Dermis microvascular lymphatic vessel endothelial cell (primary cell): ENCODE data around the gene FLACC1. TPM values are rescaled to one million over a fixed set of nuclear protein-coding genes. Genes with fewer than 3 reads are reported as not detected.
"Not testable (repeated sequence)": the region's sequence is repeated elsewhere in the genome, so short reads cannot be mapped to it uniquely, and the experiment has no call there.

ENCODE experiments used
- DNase-seq, 2 donors: peaks; one replicate each; pipeline versions ENCODE4 v3.0.0 to v3.0.0-alpha.2; 2010; ENCODE audit warnings: low read depth in 2 of 2
- total RNA-seq: library from RNA; depleted of rRNA; stranded (reverse); fragments of >200 nt; gene quantifications from 2 replicates; pipeline ENCODE4 v1.2.1, GENCODE V29; 2014

Gene FLACC1
- total RNA-seq, 1 donor from 2014 or later = 0.39 TPM

DNA sequence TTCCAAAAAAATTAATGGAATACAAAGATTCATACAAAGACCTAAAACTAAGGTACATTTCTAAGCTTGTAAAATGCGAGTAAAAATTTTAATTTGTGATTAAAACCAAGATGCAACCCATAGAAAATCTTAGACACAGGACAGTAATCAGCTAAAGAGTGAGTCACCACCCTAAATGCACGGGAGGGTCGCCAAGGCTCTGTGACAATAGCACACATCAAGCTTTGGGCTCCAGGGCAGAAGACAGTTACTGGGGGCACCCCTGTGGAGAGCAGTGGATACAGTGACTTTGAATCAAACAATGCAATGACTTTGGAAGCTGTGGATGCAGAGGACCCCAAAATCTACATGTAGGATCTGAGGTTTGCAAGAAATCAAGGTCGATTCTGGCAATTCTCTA lies 7.5 kb downstream of the FLACC1 start:
- no peak for DNase-seq

DNA sequence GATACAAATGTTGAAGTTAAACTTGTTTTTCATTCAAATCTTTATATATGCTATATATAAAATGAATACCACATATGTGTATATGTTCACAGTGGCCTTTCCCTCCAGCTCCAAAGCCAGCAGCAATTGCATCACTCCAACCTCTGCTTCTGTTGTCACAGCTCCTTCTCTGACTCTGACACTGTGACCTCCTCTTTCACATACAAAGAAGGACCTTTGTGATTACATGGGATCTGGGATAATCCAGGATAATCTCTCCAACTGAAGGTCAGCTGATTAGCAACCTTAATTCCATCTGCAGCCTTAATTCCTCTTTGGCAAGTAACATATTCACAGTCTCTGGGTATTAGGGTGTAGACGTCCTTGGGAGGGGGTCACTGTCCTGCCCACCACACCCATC lies 8.4 kb downstream of the FLACC1 start:
- DNase-seq = no peak

DNA sequence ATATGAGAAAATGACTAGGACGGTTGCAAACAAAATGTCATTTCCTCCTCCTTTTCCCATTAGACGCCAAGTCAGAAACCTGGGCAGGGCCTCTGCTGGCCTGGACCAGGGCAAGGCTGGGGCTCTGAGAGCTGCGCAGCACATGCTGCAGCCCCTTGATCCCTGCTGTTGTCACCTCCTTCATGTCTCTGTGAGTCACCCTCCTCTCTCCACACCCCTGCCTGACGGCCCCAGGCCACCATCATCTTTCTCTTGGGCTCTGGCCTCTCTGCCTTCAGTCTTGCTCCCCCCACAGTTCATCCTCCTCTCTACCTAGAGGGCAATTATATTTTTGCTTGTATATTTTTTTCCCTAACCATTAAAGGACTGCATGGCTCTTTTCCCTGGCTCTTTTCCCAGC lies 10.0 kb downstream of the FLACC1 start:
- DNase-seq = no peak

DNA sequence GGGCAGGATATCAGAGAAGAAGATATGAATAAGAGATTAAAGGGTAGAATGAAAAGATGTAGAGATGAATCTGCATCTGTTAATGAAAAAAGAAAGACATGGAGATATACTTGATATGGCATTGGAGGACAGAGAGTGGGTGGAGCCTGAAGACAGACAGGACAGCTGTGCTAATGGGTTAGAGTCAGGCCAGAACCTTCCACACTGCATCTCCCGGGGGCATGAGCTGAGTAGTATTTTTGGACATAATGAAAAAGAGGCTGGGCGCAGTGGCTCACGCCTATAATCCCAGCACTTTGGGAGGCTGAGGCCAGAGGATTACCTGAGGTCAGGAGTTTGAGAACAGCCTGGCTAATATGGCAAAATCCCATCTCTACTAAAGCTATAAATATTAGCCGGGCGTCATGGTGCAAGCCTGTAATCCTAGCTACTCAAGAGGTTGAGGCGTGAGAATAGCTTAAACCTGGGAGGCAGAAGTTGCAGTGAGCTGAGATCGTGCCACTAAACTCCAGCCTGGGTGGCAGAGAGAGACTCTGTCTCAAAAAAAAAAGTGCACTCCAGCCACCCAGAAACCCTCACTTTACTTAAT lies 11.4 kb downstream of the FLACC1 start:
- no peak for DNase-seq

DNA sequence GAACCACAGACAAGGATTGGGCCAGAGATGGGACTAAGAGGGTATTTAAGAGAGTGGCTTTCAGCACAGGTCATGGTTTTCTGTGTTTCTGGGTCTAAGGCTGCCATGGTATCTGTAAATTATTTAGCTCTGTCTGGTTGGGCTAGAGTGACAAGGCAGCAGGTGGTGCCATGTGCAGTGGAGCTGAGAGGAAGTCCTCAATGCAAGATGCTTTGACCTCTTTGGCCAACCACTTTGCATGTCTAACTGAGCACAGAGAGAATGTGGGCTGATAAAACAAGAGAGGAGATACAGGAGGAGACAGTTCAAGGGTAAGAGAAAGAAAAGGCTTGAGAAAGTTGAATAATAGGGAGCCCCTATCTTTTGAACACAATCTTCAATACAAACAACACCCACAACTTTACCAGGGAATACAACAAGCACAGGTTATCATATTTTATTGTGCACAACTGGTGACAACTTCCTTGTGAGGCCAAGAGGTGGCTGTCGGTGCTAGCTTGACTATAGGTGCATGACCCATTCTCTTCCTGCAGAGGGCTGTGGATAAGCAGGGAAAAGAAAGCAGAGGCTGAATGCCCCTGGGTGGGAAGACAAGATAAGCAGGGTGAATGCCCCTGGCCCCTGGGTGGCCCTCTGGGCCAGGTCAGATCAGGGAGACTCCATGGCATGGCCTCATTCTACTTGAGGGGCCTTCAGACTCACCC lies 12.3 kb downstream of the FLACC1 start:
- DNase-seq = no peak

DNA sequence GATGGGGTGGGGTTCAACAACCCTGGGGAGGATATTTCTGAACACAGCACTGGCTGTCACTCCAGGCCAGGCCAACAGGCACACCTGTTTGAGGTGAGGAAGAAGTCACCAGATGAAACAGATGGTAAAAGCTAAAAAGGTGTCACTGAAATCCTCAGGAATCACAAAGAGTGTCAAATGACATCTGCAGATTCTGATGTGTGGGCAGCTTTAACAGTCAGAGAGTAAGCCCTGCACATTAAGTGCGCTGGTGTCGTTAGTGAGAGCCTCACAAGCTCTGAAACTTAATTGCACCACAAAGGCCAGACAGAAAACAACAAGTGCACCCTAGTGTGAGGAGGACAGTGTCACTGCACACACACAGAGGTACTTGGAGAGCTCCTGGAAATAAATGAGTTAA lies 13.6 kb downstream of the FLACC1 start:
- no peak for DNase-seq

DNA sequence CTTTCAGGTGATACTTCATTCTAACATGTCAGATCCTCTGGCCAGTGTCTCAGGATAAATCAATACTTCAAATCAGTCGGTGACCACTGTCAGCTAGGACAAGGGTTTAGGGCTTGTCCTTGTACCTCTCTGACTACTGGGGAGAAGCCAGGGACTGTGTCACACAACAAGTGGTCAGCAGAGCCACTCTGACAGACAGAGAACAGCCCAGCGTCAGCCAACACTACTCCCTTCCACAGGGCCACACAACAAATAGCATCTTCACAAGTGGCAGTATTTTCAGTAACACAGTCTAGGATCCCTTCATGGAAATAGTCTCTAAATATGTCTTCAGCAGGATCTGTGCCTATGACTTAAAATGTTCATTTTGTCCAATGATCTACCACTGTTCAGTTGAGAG lies 14.2 kb downstream of the FLACC1 start:
- no peak for DNase-seq

DNA sequence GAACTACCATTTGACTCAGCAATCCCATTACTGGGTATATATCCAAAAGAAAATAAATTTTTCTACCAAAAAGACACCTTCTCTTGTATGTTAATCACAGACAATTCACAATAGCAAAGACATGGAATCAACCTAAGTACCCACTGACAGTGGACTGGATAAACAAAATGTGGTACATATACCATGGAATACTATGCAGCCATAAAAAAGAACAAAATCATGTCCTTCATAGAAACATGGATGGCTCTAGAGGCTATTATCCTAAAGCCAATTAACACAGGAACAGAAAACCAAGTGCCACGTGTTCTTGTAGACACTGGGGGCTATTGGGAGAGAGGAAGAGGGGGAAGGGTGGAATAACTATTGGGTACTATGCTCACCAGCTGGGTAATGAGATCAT lies 27.7 kb downstream of the FLACC1 start:
- no peak for DNase-seq

DNA sequence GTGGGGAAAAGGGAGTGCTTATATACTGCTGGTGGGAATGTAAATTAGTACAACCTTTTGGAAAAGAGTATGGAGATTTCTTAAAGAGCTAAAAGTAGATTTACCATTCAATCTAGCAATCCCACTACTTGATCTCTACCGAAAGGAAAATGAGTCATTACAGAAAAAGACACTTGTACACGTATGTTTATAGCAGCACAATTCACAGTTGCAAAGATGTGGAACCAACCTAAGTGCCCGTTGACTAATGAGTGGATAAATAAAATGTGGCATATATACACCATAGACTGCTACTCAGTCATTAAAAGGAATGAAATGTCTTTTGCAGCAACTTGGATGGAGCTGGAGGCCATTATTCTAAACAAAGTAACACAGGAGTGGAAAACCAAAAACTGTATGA lies 29.5 kb downstream of the FLACC1 start:
- no peak for DNase-seq

DNA sequence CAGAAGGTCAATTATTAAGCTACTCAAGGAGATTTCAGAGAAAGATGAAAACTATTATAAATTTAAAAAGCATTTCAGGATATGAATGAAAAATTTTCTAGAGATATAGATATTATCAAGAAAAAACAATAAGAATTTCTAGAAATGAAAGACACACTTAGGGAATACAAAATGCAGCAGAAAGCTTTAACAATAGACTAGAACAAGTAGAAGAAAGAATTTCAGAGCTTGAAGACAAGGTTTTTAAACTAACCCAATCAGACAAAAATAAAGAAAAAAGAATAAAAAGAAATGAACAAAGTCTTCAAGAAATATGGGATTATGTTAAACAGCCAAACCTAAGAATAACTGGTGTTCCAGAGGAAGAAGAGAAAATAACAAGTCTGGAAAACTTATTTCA lies 34.4 kb downstream of the FLACC1 start:
- no peak for DNase-seq

DNA sequence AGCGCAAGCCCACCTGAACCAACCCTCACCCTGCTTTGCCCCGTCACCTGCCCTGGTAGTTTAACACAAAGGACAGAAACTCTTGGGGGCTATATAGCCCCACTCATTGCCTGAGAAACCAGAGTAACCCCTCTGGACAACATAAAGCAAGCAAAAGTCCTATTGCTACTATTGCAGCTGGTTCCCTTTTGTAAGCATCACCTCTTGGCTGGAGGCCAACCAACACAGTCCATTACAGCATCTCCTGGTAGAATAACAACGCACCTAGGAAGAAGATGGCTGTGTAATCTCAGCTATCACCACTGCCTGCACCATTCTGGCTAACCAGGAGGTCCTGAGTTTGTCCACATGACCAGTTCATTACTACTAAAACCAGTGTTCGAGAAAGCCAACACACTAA lies 36.4 kb downstream of the FLACC1 start:
- no peak for DNase-seq

DNA sequence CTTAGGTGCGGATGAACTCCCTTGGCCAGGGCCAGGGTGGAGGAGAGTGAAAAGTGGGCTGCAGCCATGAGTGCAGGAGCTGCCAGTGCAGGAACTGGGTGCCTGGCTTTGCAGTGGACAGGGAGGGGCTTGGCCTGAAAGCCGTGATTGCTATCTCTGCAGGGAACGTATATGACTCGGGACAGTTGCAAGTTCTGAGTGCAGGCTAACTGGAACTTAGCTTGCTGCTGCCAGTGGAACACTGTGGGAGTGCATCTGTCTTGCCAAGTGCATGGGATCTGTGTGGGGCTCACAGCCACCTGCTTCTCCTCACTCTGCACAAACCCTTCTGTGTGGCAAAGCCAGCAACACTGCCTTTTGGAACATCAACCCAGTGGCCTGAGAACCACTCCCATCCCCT lies 36.9 kb downstream of the FLACC1 start:
- no peak for DNase-seq

DNA sequence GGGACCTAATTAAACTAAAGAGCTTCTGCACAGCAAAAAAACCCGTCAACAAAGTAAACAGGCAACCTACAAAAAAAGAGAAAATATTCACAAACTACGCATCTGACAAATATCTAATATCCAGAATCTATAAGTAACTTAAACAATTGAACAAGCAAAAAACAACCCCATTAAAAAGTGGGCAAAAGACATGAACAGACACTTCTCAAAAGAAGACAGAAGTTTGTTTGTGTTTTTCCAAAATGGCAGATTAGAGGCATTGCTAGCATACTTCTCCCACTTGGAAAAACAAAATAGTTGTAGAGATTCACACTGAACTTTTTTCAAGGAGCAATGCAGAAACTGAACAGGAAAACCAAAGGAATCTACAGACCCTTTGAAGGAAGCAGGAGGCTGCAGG lies 37.6 kb downstream of the FLACC1 start:
- DNase-seq = no peak

DNA sequence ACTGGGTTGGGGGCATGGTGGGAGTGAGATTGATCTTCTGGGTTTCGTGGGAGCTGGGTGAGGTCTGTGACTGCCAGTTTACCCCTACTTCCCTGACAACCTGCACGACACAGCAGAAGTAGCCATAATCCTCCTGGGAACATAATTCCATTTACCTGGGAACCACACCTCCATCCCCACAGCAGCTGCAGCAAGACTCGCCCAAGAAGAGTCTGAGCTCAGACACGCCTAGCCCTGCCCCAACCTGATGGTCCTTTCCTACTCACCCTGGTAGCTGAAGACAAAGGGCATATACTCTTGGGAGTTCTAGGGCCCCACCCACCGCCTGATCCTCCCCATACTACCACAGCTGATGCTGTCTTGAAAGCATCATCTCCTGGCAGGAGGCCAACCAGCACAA lies 43.8 kb downstream of the FLACC1 start:
- no peak for DNase-seq

DNA sequence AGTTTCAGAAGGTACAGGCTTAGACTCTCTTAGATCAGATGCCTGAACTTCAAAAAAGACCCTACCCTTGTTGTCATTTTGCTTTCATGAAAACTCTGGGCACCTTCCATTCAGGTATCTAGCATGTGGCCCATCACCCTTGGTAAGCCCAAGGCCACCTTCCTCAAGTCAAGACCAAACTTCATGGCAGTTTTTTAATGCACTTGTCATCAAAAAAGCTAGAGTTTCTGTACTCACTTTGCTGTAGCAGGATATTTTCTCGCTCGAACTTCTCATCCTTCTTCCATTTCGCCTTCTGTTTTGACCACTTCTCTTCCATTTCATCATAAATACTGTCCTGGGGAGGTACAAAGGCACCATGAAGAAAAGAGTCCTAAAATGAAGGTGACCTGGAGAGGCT lies 48.2 kb downstream of the FLACC1 start:
- DNase-seq = no peak

DNA sequence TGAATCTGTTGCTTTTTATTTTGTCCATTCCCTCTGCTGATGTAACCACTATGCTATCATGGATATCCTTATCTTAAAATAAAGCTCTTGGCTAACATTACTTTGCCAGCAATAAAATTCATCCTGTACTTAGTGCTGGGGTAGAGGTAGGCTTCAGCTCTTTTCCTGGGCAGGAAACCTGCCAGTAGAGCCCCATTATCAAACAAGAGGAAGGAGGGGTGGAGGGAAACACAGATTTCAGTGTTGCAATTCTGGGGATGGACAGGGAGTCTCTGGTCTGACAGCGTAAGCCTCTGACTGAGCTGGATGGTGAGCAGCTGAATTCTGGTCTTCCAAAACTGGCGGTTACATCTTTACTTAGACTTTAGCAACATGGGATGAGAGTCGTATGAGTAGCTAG lies 49.3 kb downstream of the FLACC1 start:
- DNase-seq = no peak

DNA sequence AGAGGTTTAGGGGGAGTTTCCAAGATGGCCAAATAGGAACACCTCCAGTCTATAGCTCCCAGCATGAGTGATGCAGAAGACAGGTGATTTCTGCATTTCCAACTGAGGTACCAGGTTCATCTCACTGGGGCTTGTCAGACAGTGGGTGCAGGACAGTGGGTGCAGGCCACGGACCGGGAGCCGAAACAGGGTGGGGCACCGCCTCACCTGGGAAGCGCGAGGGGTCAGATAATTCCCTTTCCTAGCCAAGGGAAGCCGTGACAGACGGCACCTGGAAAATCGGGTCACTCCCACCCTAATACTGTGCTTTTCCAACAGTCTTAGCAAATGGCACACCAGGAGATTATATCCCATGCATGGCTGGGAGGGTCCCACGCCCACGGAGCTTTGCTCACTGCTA lies 57.2 kb downstream of the FLACC1 start:
- not testable (repeated sequence) for DNase-seq

DNA sequence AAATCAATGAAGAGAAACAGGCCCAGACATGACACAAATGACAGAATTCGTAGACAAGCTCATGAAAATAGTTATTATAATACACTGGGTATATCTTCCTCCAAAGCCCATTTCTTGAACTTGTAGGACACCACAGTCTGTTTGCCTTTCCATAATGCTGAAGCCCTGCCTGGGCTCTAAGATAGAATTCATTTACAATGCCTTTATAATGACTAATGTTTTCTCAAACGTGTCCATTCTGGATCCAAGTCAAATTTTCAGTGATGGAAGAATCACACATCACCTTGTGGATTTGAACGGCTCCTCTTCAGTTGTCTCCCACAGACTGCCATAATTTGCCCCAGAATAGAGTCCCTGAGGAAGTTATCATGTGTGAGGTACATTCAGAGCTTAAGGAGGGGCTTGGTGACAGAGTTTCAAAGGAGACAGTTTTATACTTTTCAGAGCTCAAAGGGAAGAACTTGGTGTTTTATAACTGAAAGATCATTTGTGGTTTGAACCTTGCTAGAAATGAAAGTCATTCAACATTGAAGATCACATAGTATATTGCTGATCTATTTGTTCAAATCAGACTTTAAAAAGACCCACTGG lies 58.6 kb downstream of the FLACC1 start:
- no peak for DNase-seq

DNA sequence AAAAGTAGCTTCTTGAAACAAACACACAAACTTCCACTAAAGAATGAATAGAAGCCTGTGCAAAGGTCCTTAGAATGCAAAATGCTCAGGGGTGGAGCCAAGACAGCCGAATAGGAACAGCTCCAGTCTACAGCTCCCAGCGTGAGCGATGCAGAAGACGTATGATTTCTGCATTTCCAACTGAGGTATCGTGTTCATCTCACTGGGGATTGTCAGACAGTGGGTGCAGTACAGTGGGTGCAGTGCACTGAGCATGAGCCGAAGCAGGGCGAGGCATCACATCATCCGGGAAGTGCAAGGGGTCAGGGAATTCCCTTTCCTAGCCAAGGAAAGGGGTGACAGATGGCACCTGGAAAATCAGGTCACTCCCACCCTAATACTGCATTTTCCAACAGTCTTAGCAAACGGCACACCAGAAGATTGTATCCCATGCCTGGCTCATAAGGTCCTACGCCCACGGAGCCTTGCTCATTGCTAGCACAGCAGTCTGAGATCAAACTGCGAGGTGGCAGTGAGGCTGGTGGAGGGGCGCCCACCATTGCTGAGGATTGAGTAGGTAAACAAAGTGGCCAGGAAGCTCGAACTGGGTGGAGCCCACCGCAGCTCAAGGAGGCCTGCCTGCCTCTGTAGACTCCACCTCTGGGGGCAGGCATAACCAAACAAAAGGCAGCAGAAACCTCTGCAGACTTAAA lies 66.5 kb downstream of the FLACC1 start:
- not testable (repeated sequence) for DNase-seq

DNA sequence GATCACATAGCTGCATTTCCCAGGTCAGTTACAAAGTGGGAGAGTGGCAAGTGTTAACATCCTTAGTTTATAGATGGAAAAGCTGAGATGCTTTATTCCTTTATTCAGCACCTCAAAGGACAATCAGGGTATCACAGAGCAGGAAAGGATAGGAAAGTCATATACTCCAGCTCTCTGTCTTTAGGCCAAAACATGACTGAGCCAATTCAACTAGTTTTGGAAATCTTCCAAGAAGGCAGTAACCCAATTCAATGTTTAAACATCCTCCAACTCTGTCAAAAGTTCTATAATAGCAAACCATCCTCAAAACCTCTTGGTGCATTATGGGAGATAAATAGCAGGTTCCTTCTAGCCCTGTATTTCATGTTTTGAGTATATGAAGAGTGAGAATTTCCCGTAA lies 71.6 kb downstream of the FLACC1 start:
- no peak for DNase-seq

DNA sequence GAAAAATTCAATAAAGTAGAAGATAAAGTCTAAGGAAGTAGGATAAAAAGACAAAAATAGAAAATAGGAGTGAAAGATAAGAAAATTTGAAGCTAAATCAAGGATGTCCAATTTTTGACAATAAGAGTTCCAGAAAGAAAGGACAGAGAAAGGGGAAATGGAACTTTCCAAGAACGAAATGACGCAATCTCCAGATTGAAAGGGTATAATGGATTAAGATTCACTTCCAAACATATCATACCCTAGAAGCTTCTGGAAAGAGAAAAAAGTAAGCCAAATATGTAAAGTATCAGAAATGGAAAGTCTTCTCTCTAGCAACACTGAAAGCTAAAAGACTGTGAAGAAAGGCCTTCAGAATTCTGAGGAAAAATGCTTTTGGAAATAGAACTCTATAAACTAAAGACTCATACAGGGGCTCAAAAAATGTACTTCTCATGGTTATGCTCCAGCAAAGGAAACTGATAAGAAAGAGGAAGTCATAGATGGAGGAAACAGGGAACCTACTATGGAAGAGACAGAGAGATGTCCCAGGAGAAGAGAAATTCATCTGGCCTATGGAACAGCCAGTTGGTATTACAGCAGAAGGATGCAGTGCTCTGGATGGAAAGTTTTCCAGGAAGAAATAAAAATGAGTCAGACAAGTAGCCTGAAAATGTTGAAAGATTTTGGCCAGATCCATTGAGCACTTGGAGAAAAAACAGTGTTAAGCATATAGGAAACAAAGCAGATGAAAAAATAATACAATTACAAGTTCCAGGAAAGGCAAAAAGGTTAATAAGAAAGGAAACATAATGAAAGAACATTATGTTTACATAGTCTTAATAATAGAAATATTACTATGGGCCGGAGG lies 76.7 kb downstream of the FLACC1 start:
- DNase-seq = peak in 1 of 2 donors; percentile 65

DNA sequence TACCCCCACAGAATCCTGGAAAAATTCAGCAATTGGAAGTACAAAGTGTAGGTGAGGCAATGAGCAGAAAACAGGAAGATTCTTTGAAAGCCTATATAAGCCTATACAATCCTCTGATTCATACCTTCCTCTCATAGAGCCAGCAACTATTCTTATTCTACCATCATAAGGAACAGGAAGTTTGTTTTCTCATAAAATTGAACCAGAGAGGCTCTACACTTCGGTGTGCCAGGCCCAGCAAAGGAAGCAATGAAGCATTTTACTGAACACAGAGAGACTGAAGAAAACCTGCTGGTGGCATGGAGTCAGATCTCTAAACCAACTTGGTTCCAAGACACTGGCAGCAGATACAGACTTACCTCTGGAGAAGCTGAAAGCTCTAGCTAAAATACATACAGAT lies 78.1 kb downstream of the FLACC1 start:
- no peak for DNase-seq
